GM12891 (cell line): ENCODE measurements around the gene UNC5C.

ENCODE experiments used
- PAX5 ChIP-seq: IDR thresholded peaks from 2 replicates; pipeline ENCODE4 v1.6.1; 2011; ENCODE audit warnings: low read length, moderate library complexity, mild to moderate bottlenecking; ENCODE audit not compliant: insufficient read depth, severe bottlenecking
- POLR2A ChIP-seq: IDR thresholded peaks from 2 replicates; pipeline ENCODE4 v1.6.1; 2011; ENCODE audit warnings: low read depth, low read length, control low read depth
- POLR2AphosphoS5 ChIP-seq: IDR thresholded peaks from 2 replicates; pipeline ENCODE4 v1.6.1; 2011; ENCODE audit warnings: low read depth, low read length, control low read depth
- POU2F2 ChIP-seq: IDR thresholded peaks from 2 replicates; pipeline ENCODE4 v1.6.1; 2011; ENCODE audit warnings: low read depth, mild to moderate bottlenecking, control low read depth, low read length, moderate library complexity
- TAF1 ChIP-seq: IDR thresholded peaks from 2 replicates; pipeline ENCODE4 v1.6.1; 2011; ENCODE audit warnings: low read depth, low read length, control low read depth

DNA sequence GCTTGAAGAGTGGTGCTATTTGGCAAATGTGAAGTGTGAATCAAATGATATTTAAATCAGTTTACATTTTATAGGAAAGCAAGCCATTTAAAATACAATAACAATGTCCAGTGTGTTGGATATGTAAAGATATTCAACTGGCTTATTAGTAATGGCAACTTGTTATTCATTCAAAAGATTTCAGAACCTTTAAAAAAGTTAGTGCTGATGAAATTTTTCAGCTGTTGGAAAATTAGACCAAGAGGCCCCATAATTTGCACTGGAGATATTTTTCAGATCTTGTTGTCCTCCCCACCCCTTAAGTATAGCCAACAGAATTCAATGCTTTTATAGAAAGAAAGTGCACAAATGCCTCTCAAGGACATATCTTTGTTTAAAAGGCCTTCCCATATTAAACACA lies 54.6 kb downstream of the UNC5C start:
- TF ChIP-seq PAX5 (no peak), POLR2AphosphoS5 (no peak), POLR2A (no peak), TAF1 (no peak), POU2F2 (no peak)
